H9 (cell line): ENCODE results near the gene SSR2. TPM values are rescaled to one million over a fixed set of nuclear protein-coding genes. Genes with fewer than 3 reads are reported as not detected.

Experiments used
- DNase-seq: peaks from one replicate; pipeline ENCODE4 v3.0.0-alpha.2; 2017
- H2AFZ ChIP-seq: one replicate; pipeline ENCODE4 v1.6.1; 2013; ENCODE audit warnings: mild to moderate bottlenecking, low read length, control low read depth, moderate library complexity
- H2AK5ac ChIP-seq: 2 replicates; pipeline ENCODE4 v1.6.1; 2013; ENCODE audit warnings: low read length, control low read depth, mixed read lengths; ENCODE audit not compliant: insufficient read length
- H2BK120ac ChIP-seq: one replicate; pipeline ENCODE4 v1.6.1; 2013; ENCODE audit warnings: low read depth, mild to moderate bottlenecking, low read length, control low read depth, inconsistent platforms; ENCODE audit not compliant: poor library complexity, severe bottlenecking
- H2BK12ac ChIP-seq: 2 replicates; pipeline ENCODE4 v1.6.1; 2013; ENCODE audit warnings: low read length, control low read depth, mixed read lengths, low read depth; ENCODE audit not compliant: insufficient read length
- H2BK15ac ChIP-seq: 2 replicates; pipeline ENCODE4 v1.6.1; 2013; ENCODE audit warnings: low read depth, low read length, control low read depth
- H2BK20ac ChIP-seq: one replicate; pipeline ENCODE4 v1.6.1; 2013; ENCODE audit warnings: low read depth, mild to moderate bottlenecking, low read length, control low read depth, inconsistent platforms; ENCODE audit not compliant: poor library complexity, severe bottlenecking
- H2BK5ac ChIP-seq: 2 replicates; pipeline ENCODE4 v1.6.1; 2013; ENCODE audit warnings: low read length, control low read depth, mixed read lengths; ENCODE audit not compliant: insufficient read length
- H3K14ac ChIP-seq: 2 replicates; pipeline ENCODE4 v1.6.1; 2013; ENCODE audit warnings: low read length, control low read depth; ENCODE audit not compliant: insufficient read depth
- H3K18ac ChIP-seq: 2 replicates; pipeline ENCODE4 v1.6.1; 2013; ENCODE audit warnings: low read depth, mild to moderate bottlenecking, mixed read lengths, low read length, control low read depth; ENCODE audit not compliant: insufficient read length
- H3K23ac ChIP-seq: 2 replicates; pipeline ENCODE4 v1.6.1; 2013; ENCODE audit warnings: low read length, control low read depth, mixed read lengths, low read depth; ENCODE audit not compliant: insufficient read length
- H3K23me2 ChIP-seq: 2 replicates; pipeline ENCODE4 v1.6.1; 2013; ENCODE audit warnings: low read depth, mild to moderate bottlenecking, mixed read lengths, low read length, control low read depth; ENCODE audit not compliant: insufficient read length, poor library complexity, severe bottlenecking
- H3K27ac ChIP-seq: 2 replicates; pipeline ENCODE4 v1.5.1; 2013; ENCODE audit warnings: low read length, control low read depth, mixed read lengths, low read depth; ENCODE audit not compliant: insufficient read length
- H3K27me3 ChIP-seq: 2 replicates; pipeline ENCODE4 v1.6.1; 2013; ENCODE audit warnings: low read length, control low read depth, inconsistent platforms; ENCODE audit not compliant: insufficient read depth
- H3K4ac ChIP-seq: 2 replicates; pipeline ENCODE4 v1.6.1; 2013; ENCODE audit warnings: low read depth, mild to moderate bottlenecking, control low read depth, inconsistent platforms, low read length, moderate library complexity
- H3K4me1 ChIP-seq: 2 replicates; pipeline ENCODE4 v1.6.1; 2013; ENCODE audit warnings: low read length, control low read depth, inconsistent platforms; ENCODE audit not compliant: insufficient read depth
- H3K4me2 ChIP-seq: 2 replicates; pipeline ENCODE4 v1.6.1; 2013; ENCODE audit warnings: low read length, control low read depth, mixed read lengths; ENCODE audit not compliant: insufficient read length, insufficient read depth
- H3K56ac ChIP-seq: 2 replicates; pipeline ENCODE4 v1.6.1; 2013; ENCODE audit warnings: low read depth, mild to moderate bottlenecking, mixed read lengths, low read length, control low read depth; ENCODE audit not compliant: insufficient read length
- H3K79me1 ChIP-seq: 2 replicates; pipeline ENCODE4 v1.6.1; 2013; ENCODE audit warnings: low read depth, mild to moderate bottlenecking, moderate library complexity, low read length, control low read depth, inconsistent platforms; ENCODE audit not compliant: insufficient read depth, poor library complexity, severe bottlenecking
- H3K79me2 ChIP-seq: 2 replicates; pipeline ENCODE4 v1.6.1; 2013; ENCODE audit warnings: low read length, control low read depth, inconsistent platforms; ENCODE audit not compliant: insufficient read depth
- H3K9ac ChIP-seq: 2 replicates; pipeline ENCODE4 v1.6.1; 2013; ENCODE audit warnings: low read length, control low read depth, mixed read lengths; ENCODE audit not compliant: insufficient read length; ENCODE audit errors: extremely low read depth
- H3K9me3 ChIP-seq: one replicate; pipeline ENCODE4 v1.6.1; 2013; ENCODE audit warnings: low read depth, low read length, inconsistent platforms; ENCODE audit not compliant: control insufficient read depth
- H3T11ph ChIP-seq: one replicate; pipeline ENCODE4 v1.6.1; 2013; ENCODE audit warnings: mild to moderate bottlenecking, low read length, control low read depth, inconsistent platforms
- H4K20me1 ChIP-seq: one replicate; pipeline ENCODE4 v1.6.1; 2013; ENCODE audit not compliant: control insufficient read depth, insufficient read length, insufficient read depth
- H4K5ac ChIP-seq: 2 replicates; pipeline ENCODE4 v1.6.1; 2013; ENCODE audit warnings: low read depth, mild to moderate bottlenecking, mixed read lengths, low read length, control low read depth; ENCODE audit not compliant: insufficient read length
- H4K8ac ChIP-seq: replicated peaks from 2 replicates; pipeline ENCODE4 v1.6.1; 2013; ENCODE audit warnings: low read length, control low read depth, mixed read lengths, low read depth; ENCODE audit not compliant: insufficient read length
- H4K91ac ChIP-seq: 2 replicates; pipeline ENCODE4 v1.6.1; 2013; ENCODE audit warnings: low read depth, mild to moderate bottlenecking, moderate library complexity, mixed read lengths, low read length, control low read depth; ENCODE audit not compliant: insufficient read length
- H3K27ac Mint-ChIP-seq, 3 experiments: 2 replicates in 2 of 3; 3 replicates in 1 of 3; pipeline ENCODE4 v1.8.0; 2020 to 2021; ENCODE audit warnings: mixed read lengths in 3 of 3, mild to moderate bottlenecking in 1 of 3, moderate library complexity in 1 of 3
- H3K27me3 Mint-ChIP-seq: 2 replicates; pipeline ENCODE4 v1.8.0; 2021; ENCODE audit warnings: low read depth, mild to moderate bottlenecking, moderate library complexity, mixed read lengths
- H3K36me3 Mint-ChIP-seq, 3 experiments: 2 replicates in 2 of 3; 3 replicates in 1 of 3; pipeline ENCODE4 v1.8.0; 2020 to 2021; ENCODE audit warnings: low read depth in 3 of 3, mixed read lengths in 3 of 3; ENCODE audit not compliant: insufficient read depth in 1 of 3
- H3K4me1 Mint-ChIP-seq, 2 experiments: 2 replicates each; pipeline ENCODE4 v1.8.0; 2020; ENCODE audit warnings: mixed read lengths in 2 of 2
- H3K4me3 Mint-ChIP-seq, 2 experiments: 2 replicates in 1 of 2; 3 replicates in 1 of 2; pipeline ENCODE4 v1.8.0; 2020 to 2021; ENCODE audit warnings: mild to moderate bottlenecking in 2 of 2, mixed read lengths in 2 of 2, moderate library complexity in 1 of 2
- H3K9me3 Mint-ChIP-seq, 2 experiments: 2 replicates in 1 of 2; 3 replicates in 1 of 2; pipeline ENCODE4 v1.8.0; 2020; ENCODE audit warnings: mild to moderate bottlenecking in 2 of 2, mixed read lengths in 2 of 2, moderate library complexity in 1 of 2
- WGBS: extraction: QIAGEN DNeasy Blood & Tissue Kit; methylation state at CpG from one replicate; pipeline ENCODE4 v1.1.7; 2013; ENCODE audit warnings: missing lambda C conversion rate, low lambda C conversion rate, mixed read lengths; ENCODE audit not compliant: insufficient read length; ENCODE audit errors: extremely low coverage; 5-methylcytosine and 5-hydroxymethylcytosine counted together
- total RNA-seq: library from RNA; stranded (reverse); gene quantifications from 2 replicates; pipeline ENCODE4 v1.2.1, GENCODE V29; 2021
- TF ChIP-seq, protein P1 (sequence below): fragments of 200-600 bp; sonication (generic); conservative IDR thresholded peaks from 3 replicates; pipeline ENCODE4 v1.8.0; 2021; ENCODE audit warnings: antibody characterized with exemption, mild to moderate bottlenecking

Gene SSR2
- total RNA-seq, 1 experiment from 2014 or later = 170 TPM

DNA sequence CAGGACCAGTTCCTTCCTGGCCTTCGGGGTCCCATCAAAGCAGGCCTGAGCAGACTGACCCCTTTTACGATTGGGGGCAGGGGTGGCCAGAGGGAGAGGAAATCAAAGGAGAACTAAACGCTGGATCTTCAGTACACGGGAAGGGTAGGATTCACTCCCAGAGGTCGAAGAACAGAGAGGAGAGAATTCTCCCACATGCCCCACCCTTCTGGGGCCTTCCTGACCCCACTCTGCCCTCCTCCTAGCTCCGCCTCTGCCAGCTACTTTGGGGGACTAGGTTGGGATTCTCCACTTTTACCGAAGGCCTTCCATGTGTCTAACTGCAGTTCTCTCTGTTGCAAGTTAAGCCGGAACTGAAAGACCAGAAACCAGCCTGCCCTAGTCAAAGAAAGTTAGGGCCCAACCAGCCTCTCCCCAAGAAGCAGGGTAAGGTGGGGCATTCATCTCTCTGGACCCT lies 41.8 kb downstream of the SSR2 start:
- peaks cover 28% of the 10 kb centered on the region for H3K23me2 ChIP-seq
- H3K9me3 ChIP-seq = no peaks in the 10 kb centered on the region
- H3K4me1 ChIP-seq = peaks cover 14% of the 10 kb centered on the region
- Mint-ChIP-seq H3K27ac (peak overlapping the region; percentile 97 to 99 (median 97)), H3K27me3 (no peaks in the 10 kb centered on the region), H3K4me1 (peaks cover 81 to 86% of the 10 kb centered on the region in 2 experiments), H3K4me3 (peak overlapping the region; percentile 90 to 92), H3K36me3 (peaks cover 0 to 8% (median 2%) of the 10 kb centered on the region in 3 experiments; a peak in 3 of 7 replicates), H3K9me3 (no peaks in the 10 kb centered on the region)
- TF ChIP-seq, protein P1, sequence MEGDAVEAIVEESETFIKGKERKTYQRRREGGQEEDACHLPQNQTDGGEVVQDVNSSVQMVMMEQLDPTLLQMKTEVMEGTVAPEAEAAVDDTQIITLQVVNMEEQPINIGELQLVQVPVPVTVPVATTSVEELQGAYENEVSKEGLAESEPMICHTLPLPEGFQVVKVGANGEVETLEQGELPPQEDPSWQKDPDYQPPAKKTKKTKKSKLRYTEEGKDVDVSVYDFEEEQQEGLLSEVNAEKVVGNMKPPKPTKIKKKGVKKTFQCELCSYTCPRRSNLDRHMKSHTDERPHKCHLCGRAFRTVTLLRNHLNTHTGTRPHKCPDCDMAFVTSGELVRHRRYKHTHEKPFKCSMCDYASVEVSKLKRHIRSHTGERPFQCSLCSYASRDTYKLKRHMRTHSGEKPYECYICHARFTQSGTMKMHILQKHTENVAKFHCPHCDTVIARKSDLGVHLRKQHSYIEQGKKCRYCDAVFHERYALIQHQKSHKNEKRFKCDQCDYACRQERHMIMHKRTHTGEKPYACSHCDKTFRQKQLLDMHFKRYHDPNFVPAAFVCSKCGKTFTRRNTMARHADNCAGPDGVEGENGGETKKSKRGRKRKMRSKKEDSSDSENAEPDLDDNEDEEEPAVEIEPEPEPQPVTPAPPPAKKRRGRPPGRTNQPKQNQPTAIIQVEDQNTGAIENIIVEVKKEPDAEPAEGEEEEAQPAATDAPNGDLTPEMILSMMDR = no peak
- no peak overlapping the region; the same call in 1 of the 2 replicates for H3K14ac ChIP-seq
- H4K20me1 ChIP-seq = peaks cover 7% of the 10 kb centered on the region
- H3K27me3 ChIP-seq = no peaks in the 10 kb centered on the region
- no peak overlapping the region for H4K8ac ChIP-seq
- H2AK5ac ChIP-seq = no peak overlapping the region
- H2BK15ac ChIP-seq = no peak overlapping the region
- H2BK5ac ChIP-seq = no peak overlapping the region
- peak overlapping the region; percentile 35 for H3K9ac ChIP-seq
- H4K91ac ChIP-seq = no peak overlapping the region
- H3K4ac ChIP-seq = no peak overlapping the region
- no peak overlapping the region for H2BK12ac ChIP-seq
- peak overlapping the region; percentile 81 for H3K4me2 ChIP-seq
- H4K5ac ChIP-seq = no peak overlapping the region
- H3K79me1 ChIP-seq = peaks cover 6% of the 10 kb centered on the region
- no peak overlapping the region for H3K27ac ChIP-seq
- DNase-seq = no peak
- no peak overlapping the region for H2AFZ ChIP-seq
- no peak overlapping the region for H3K56ac ChIP-seq
- H3K79me2 ChIP-seq = peaks cover 18% of the 10 kb centered on the region; the same call in 1 of the 2 replicates
- no peak overlapping the region for H3K18ac ChIP-seq
- H2BK120ac ChIP-seq = no peak overlapping the region
- H3T11ph ChIP-seq = no peak overlapping the region
- H3K23ac ChIP-seq = no peak overlapping the region
- WGBS = no CpG with 5 or more reads among the region's 8 CpGs
- H2BK20ac ChIP-seq = no peak overlapping the region
